ENCODE data around the gene KDM8. TPM values are rescaled to one million over a fixed set of nuclear protein-coding genes. Genes with fewer than 3 reads are reported as not detected.

The KDM8 gene
- 10 to 100 TPM in 1 of 2 donors, 1 to 10 TPM in 1; 6.0 to 18.5 TPM for total RNA-seq

DNA sequence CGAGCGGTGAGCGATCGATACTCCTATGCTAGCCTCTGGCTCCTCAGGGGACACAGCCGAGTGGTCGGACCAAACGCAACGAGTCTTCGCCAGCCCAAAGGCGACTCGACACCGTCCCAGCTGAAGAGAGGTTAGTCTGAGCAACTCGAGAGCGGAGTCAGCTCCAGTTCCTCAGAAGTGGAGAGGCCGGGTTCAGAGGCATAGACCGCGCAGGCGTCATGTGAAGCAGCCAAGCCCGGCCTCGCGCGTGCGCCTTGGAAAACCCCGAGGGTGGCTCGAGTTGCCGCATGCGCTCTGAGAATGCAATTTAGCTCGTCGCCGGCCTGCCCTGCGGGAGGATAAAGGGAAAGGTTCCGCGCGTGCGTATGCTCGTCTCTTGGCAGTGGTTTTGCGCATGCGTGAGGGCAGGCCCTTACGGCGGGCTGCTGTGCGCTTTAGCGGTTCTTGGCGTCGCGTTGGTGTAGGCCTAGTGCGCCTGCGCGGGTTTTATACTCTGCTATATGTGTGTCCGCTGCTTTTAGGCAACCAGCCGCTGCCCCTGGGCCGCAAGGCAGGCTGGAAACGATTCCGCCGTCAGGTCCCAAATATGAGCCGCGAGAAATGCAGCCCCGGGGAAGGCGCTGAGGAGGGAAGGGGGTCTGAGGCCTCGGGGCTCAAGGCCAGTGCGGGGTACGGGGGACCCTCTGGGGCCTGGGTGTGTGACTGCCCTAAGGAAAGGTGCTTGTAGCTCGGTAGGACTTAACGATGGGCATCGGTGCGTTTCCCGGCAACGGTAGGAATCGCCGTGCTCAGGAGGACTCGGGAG is at the start of gene KDM8:
KDM8 (plus strand) TSS at position 20 of the 805 bp plus-strand sequence. CDS start 6,598 bp downstream, outside the sequence.
- Histone ChIP-seq H3K4me1 (peaks cover 56% of the 10 kb centered on the region), H3K36me3 (replicated peaks in 1 of 2; ENCODE audit: insufficient read depth in 1 of 2, low read depth in 2 of 2) (no peaks in the 10 kb centered on the region), H3K27me3 (no peaks in the 10 kb centered on the region), H3K9me3 (no peaks in the 10 kb centered on the region), H3K27ac (peak within 1 kb of the TSS; percentile 94 to 99 (median 97)), H3K4me3 (peak within 1 kb of the TSS; percentile 23 to 27)
- TF ChIP-seq POLR2A (IDR thresholded peaks at IDR 0.05) (peak; percentile 75 to 96 (median 95)), CTCF (IDR thresholded peaks at IDR 0.05) (peak in 1 of 7 experiments; percentile 4)
- ATAC-seq, result peak; percentile 97
- intact Hi-C loops (cut with DNase I), result no loop called here
- peak; percentile 99 to 100 (median 100) for DNase-seq
- WGBS, 2 donors, result 0 to 10% methylated on average over 2 to 70 of the region's 70 CpGs

- H3K4me1 ChIP-seq, result peaks cover 8% of the 10 kb centered on the region
- H3K4me3 ChIP-seq, result no peak overlapping the region
- H3K27ac ChIP-seq, result no peak overlapping the region
- H3K27me3 ChIP-seq, result no peaks in the 10 kb centered on the region
- no peaks in the 10 kb centered on the region for H3K9me3 ChIP-seq
- peak; percentile 44 to 64 (median 54) for DNase-seq
- WGBS, 2 donors, result 11 to 15% methylated on average over 13 to 24 of the region's 24 CpGs
- no peaks in the 10 kb centered on the region for H3K36me3 ChIP-seq (replicated peaks in 1 of 2; ENCODE audit: insufficient read depth in 1 of 2, low read depth in 2 of 2)
- peak; percentile 53 for ATAC-seq
- TF ChIP-seq POLR2A (IDR thresholded peaks at IDR 0.05) (no peak), CTCF (IDR thresholded peaks at IDR 0.05) (peak; percentile 74 to 98 (median 91))
- intact Hi-C loops (cut with DNase I), result no loop called here
Observed at GRCh38 chr16:27154705-27155521, 48.4 kb upstream of the KDM8 start.

- intact Hi-C loops (cut with DNase I), result no loop called here
- TF ChIP-seq POLR2A (IDR thresholded peaks at IDR 0.05) (no peak), CTCF (IDR thresholded peaks at IDR 0.05) (no peak)
- no peaks in the 10 kb centered on the region for H3K9me3 ChIP-seq
- 37 to 38% methylated on average over 3 of the region's 3 CpGs for WGBS, 2 donors
- H3K27me3 ChIP-seq, result no peaks in the 10 kb centered on the region
- H3K36me3 ChIP-seq (replicated peaks in 1 of 2; ENCODE audit: insufficient read depth in 1 of 2, low read depth in 2 of 2), result no peaks in the 10 kb centered on the region
- no peak overlapping the region for H3K4me3 ChIP-seq
- DNase-seq (no peak), ATAC-seq (no peak)
- H3K4me1 ChIP-seq, result peaks cover 8% of the 10 kb centered on the region
- no peak overlapping the region for H3K27ac ChIP-seq
Observed at GRCh38 chr16:27156579-27156978, 46.7 kb upstream of the KDM8 start.

DNA sequence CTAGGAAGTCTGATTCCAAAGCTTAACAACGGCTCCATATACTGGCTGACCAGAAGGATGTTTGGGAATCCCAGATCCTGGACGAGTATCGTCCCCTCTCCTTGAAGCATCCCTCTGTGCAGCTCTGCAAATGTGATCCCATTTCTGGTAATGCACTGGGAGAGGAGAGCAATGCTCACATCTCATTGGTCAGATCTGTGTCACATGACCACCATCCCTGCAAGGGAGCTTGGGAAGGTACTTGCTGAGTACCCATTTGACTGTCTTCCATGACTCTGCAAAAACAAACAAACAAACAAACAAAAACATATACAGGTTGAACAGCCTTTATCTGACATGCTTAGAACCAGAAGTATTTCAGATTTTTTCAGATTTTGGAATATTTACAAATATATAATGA is 41.9 kb upstream of the KDM8 start:
- Histone ChIP-seq H3K4me1 (peaks cover 3% of the 10 kb centered on the region), H3K9me3 (no peaks in the 10 kb centered on the region), H3K27ac (no peak overlapping the region), H3K4me3 (no peak overlapping the region), H3K27me3 (no peaks in the 10 kb centered on the region), H3K36me3 (replicated peaks in 1 of 2; ENCODE audit: insufficient read depth in 1 of 2, low read depth in 2 of 2) (no peaks in the 10 kb centered on the region)
- TF ChIP-seq CTCF (IDR thresholded peaks at IDR 0.05), result no peak
- no peak for TF ChIP-seq POLR2A (IDR thresholded peaks at IDR 0.05)
- no peak for ATAC-seq
- DNase-seq, result no peak
- intact Hi-C loops (cut with DNase I), result no loop called here
- WGBS, 2 donors, result 62 to 73% methylated on average over 3 of the region's 3 CpGs
